Measurements from ENCODE around the gene ARHGEF18. TPM values are rescaled to one million over a fixed set of nuclear protein-coding genes. Genes with fewer than 3 reads are reported as not detected.
"Not testable (repeated sequence)": the region's sequence is repeated elsewhere in the genome, so short reads cannot be mapped to it uniquely, and the experiment has no call there.

Gene ARHGEF18
- total RNA-seq, 1 donor from 2014 or later = 17.9 TPM

- DNase-seq = no peak
These were observed 474 bp downstream of the ARHGEF18 start for GRCh38 chr19:7349231-7349591.

DNA sequence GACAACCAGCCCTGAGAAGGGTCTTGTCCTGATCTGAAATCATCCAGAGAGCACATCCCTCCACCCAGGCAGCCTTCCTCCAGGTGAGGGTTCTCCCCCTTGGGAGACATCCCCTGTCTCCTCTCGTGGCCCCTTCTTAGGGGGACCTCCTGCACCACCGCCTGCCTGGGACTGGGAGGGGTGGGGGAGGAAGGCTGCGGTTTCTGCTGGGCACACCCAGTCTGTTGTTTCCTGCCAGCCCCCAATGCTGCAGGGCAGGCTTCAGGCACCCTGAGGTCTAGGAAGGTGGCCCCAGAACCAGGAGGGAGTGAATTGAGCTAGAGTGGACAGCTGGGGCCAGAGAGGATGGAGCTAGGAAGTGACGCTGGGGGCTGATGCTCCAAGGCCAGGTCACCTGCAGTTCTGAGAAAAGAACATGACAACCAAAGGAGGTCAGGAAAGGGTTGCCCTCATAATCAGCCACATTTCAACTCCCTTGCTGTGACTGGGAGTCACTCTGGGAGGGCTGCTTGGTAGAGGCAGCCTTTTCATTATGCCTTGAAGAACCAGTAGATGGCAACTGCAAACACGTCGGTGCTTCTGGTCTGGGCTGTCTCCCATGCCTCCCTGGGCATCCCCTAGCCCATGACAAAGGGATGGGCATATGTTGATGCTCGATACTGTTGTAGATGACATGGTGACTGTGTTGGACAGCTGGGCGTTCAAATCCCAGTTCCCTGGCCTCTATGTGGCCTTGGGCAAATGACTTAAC is 1.4 kb downstream of the ARHGEF18 start:
- DNase-seq = no peak

- DNase-seq = no peak
These were observed 3.1 kb downstream of the ARHGEF18 start for GRCh38 chr19:7351861-7352260.

GRCh38 chr19:7355151-7355820 is 6.5 kb downstream of the ARHGEF18 start:
- no peak for DNase-seq

DNA sequence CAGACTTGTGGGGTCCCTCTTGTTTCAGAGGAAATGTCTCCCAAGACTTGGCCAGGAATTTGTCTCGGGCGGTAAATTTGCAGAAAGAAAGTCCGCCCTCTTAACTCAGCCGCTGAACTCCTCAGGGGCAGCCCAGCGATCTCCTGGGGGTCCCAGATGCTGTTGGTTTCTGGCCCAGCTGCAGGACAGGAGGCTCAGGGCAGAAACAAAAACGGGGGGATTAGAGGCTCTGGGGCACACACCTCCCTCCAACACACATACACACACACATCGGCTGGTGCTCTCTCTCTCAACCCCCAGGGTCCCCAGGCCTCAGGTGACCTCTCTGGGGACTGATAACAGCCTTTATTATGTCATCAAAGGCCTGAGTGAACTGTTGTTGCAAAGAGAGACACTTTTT is 7.1 kb downstream of the ARHGEF18 start:
- DNase-seq = no peak

- DNase-seq = no peak
These were observed 8.3 kb downstream of the ARHGEF18 start for GRCh38 chr19:7356899-7357627.

DNA sequence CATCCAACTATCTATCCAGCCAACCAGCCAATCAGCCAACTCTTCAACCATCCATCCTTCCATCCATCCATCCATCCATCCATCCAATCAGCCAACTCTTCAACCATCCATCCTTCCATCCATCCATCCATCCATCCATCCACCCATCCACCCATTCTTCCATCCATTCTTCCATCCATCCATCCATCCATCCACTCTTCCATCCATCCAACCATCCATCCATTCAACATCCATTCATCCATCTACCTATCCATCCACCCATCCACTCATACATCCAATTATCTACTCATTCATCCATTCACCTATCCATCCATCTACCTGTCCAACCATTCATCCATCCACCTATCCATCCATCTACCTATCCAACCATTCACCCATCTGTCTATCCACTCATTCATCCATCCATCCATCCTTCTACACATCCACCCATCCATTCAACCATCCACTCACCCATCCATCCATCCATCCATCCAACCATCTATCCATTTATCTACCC is 9.4 kb downstream of the ARHGEF18 start:
- DNase-seq = no peak

DNA sequence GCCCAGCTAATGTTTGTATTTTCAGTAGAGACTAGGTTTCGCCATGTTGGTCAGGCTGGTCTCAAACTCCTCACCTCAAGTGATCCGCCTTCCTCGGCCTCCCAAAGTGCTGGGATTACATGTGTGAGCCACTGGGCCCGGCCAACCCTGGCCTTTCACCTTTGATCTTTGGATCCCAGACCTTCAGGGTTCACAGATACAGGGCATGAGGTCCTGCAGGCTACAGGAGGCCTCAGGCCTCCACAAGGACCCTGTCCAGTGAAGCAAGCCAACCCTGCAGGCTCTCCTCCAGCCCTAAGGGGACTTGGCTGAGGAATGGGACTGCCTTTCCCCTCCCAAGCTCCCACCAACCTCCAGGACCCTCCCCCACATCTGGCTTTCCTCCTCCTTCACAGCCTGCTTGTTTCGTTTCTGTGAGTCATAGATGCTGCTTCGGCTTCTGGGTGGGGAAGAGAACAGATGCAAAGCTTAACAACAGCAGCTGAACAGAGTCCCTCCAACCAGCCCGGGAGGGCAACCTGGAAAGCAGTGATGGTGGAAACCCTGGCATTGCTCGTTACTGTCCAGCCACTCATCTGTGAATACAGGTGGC is 11.8 kb downstream of the ARHGEF18 start:
- no peak for DNase-seq

GRCh38 chr19:7363225-7363624 is 14.5 kb downstream of the ARHGEF18 start:
- DNase-seq = no peak

- no peak for DNase-seq
These were observed 18.1 kb downstream of the ARHGEF18 start for GRCh38 chr19:7366701-7367420.

- DNase-seq = no peak
These were observed 19.7 kb downstream of the ARHGEF18 start for GRCh38 chr19:7368456-7368855.

DNA sequence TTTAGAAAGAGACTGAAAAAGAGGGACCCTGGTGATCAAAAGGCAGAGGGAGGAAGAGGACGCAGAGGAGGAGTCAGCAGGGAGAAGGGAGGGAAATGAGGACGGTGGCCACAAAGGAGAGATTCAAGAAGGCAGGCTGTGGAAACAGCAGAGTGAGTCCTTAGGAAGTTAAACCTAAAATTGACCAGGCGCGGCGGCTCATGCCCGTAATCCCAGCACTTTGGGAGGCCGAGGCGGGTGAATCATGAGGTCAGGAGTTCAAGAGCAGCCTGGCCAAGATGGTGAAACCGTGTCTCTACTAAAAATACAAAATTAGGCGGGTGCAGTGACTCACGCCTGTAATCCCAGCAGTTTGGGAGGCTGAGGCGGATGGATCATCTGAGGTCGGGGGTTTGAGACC is 20.1 kb downstream of the ARHGEF18 start:
- DNase-seq = not testable (repeated sequence)

GRCh38 chr19:7370546-7370945 is 21.8 kb downstream of the ARHGEF18 start:
- DNase-seq = no peak

- no peak for DNase-seq
These were observed 22.3 kb downstream of the ARHGEF18 start for GRCh38 chr19:7371001-7371400.

DNA sequence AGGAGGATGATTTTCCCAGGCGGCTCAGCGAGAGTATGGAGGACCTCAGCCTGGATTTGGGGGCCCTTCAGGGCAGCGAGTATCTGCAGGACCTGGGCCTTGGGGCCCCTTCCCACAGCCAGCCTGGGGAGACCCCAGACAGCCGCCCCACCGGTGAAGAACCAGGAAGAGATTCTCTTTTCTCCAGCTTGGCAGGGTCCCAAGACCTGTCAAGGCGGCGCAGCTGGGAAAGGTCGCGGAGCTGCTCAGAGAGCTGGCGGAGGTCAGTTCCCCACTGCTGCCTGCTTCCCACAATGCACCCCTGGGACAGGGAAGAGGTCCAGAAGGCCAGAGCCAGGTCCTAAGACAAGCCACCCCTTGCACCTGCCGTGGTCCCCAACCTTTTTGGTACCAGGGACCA is 24.1 kb downstream of the ARHGEF18 start:
- DNase-seq = no peak

GRCh38 chr19:7373862-7374261 is 25.1 kb downstream of the ARHGEF18 start:
- no peak for DNase-seq

DNA sequence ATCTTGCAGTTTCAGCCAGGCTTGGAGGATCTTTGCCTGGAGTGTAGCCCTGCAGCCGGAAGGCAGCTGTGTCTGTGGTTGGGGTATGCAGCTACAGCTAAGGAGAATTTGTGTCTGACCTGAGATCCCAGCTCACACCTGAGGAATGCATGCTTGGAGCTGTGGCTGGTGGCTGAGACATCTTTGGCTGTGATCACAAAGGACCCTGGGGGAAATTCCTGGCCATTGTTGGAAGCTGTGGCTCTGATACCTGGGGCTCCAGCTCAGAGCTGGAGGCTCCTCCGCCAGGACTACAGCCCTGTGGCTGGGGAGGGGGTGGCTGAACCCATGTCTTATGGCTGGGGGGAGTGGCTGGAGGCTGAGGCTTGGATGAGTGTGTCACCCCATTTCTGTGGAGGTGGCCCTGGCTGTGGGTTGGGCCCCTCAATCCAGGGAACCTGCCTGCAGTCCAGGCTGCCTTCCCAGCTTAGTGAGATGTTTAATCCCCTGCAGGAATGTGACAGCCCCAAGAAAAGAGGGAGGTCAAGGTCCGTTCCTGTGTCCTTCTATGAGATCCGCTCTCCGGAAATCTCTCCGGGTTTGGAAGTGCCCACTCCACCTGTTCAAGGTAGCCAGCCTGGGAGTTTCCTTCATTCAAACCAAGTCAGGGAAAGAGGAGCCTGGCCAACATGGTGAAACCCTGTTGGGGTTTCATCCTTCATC is 27.6 kb downstream of the ARHGEF18 start:
- DNase-seq = no peak

GRCh38 chr19:7377196-7377595 is 28.5 kb downstream of the ARHGEF18 start:
- DNase-seq = no peak

- DNase-seq = no peak
These were observed 32.3 kb downstream of the ARHGEF18 start for GRCh38 chr19:7381073-7381390.

- DNase-seq = no peak
These were observed 34.0 kb downstream of the ARHGEF18 start for GRCh38 chr19:7382694-7383093.

GRCh38 chr19:7383284-7383683 is 34.5 kb downstream of the ARHGEF18 start:
- no peak for DNase-seq

- DNase-seq = no peak
These were observed 36.3 kb downstream of the ARHGEF18 start for GRCh38 chr19:7385062-7385461.

Measured in skin of body (tissue), 2 donors.